Measurements from ENCODE around the gene C16orf46. TPM values are rescaled to one million over a fixed set of nuclear protein-coding genes. Genes with fewer than 3 reads are reported as not detected.

Gene C16orf46
- total and polyA plus RNA-seq, 9 of the 15 experiments (the other 6 are each of a cell fraction or from before 2014, with no cell fraction given) = 0.10 to 0.98 (median 0.41) TPM; not detected in 1

- TF ChIP-seq HBP1 (CRISPR knock-in tag; IDR thresholded peaks at IDR 0.05) (no peak), CTBP1 (IDR thresholded peaks at IDR 0.05; ENCODE audit: borderline replicate concordance) (peak; percentile 95), FOXJ2 (tag; IDR thresholded peaks at IDR 0.05) (no peak), STAG1 (CRISPR knock-in tag; IDR thresholded peaks at IDR 0.05; ENCODE audit: borderline replicate concordance) (no peak), ZNF318 (IDR thresholded peaks at IDR 0.05; ENCODE audit: borderline replicate concordance in 1 of 2, low read depth in 1 of 2) (no peak), SRSF9 (IDR thresholded peaks at IDR 0.05; ENCODE audit: borderline replicate concordance, low read depth, low read length) (no peak), POLR3A (IDR thresholded peaks at IDR 0.05; ENCODE audit: borderline replicate concordance, extremely low read depth, insufficient read depth, insufficient read length) (no peak), ZBTB9 (CRISPR knock-in tag; IDR thresholded peaks at IDR 0.05) (peak; percentile 74; the same call in 1 of the 2 replicates), ZKSCAN8 (CRISPR knock-in tag; IDR thresholded peaks at IDR 0.05) (no peak), NONO (IDR thresholded peaks at IDR 0.05; ENCODE audit: low read depth in 2 of 2, low read length in 1 of 2) (peak; percentile 43 to 56; a peak in 1 of 4 replicates)
- TF ChIP-seq, protein P1, sequence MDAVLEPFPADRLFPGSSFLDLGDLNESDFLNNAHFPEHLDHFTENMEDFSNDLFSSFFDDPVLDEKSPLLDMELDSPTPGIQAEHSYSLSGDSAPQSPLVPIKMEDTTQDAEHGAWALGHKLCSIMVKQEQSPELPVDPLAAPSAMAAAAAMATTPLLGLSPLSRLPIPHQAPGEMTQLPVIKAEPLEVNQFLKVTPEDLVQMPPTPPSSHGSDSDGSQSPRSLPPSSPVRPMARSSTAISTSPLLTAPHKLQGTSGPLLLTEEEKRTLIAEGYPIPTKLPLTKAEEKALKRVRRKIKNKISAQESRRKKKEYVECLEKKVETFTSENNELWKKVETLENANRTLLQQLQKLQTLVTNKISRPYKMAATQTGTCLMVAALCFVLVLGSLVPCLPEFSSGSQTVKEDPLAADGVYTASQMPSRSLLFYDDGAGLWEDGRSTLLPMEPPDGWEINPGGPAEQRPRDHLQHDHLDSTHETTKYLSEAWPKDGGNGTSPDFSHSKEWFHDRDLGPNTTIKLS (IDR thresholded peaks at IDR 0.05; ENCODE audit: borderline replicate concordance, low read depth) = peak; percentile 55; the same call in 1 of the 2 replicates
Observed at GRCh38 chr16:81095953-81096714, 19.1 kb upstream of the C16orf46 start, which contains the start of gene GCSH (continued).
